ENCODE data around the gene APLF.

The APLF gene

GRCh38 chr2:68556381-68556780 lies 89.0 kb downstream of the APLF start:
- H3K4me1 ChIP-seq (ENCODE audit: control insufficient read depth in 1 of 2, insufficient read depth in 2 of 2, low read length in 2 of 2): no peaks in the 10 kb centered on the region
- H3K79me1 ChIP-seq (ENCODE audit: low read length): no peaks in the 10 kb centered on the region
- no peak overlapping the region for H3K14ac ChIP-seq (ENCODE audit: low read length)
- H3K36me3 ChIP-seq (ENCODE audit: control insufficient read depth in 1 of 2, insufficient read depth in 2 of 2, low read length in 2 of 2): no peaks in the 10 kb centered on the region
- H2AFZ ChIP-seq (ENCODE audit: insufficient read depth, low read length, poor library complexity): no peak overlapping the region
- H3K4me3 ChIP-seq (ENCODE audit: low read depth, low read length): no peak overlapping the region
- no peak overlapping the region for H2AK5ac ChIP-seq (ENCODE audit: low read length)
- no peak overlapping the region for H3K18ac ChIP-seq (ENCODE audit: low read length)
- H3K4ac ChIP-seq (ENCODE audit: low read depth, low read length): no peak overlapping the region
- H3K9me3 ChIP-seq (ENCODE audit: insufficient read depth, low read depth, low read length): no peaks in the 10 kb centered on the region
- H4K8ac ChIP-seq (ENCODE audit: low read depth, low read length): no peak overlapping the region
- no peaks in the 10 kb centered on the region for H3K27me3 ChIP-seq (ENCODE audit: insufficient read depth, low read length)
- no peak for DNase-seq
- H3K4me2 ChIP-seq (ENCODE audit: low read length): no peak overlapping the region
- H3K9ac ChIP-seq (ENCODE audit: low read length): no peak overlapping the region
- H2BK12ac ChIP-seq (ENCODE audit: low read length): no peak overlapping the region
- no peak overlapping the region for H4K12ac ChIP-seq (ENCODE audit: low read depth, low read length)
- H3K27ac ChIP-seq (ENCODE audit: low read depth, low read length): no peak overlapping the region
- H4K91ac ChIP-seq (ENCODE audit: low read depth, low read length): no peak overlapping the region
- no peaks in the 10 kb centered on the region for H3K79me2 ChIP-seq (ENCODE audit: control insufficient read depth, insufficient read depth, low read length, poor library complexity)
- no peak overlapping the region for H2BK120ac ChIP-seq (ENCODE audit: insufficient read depth, low read length, poor library complexity)
- H2BK5ac ChIP-seq (ENCODE audit: low read depth, low read length, poor library complexity): no peak overlapping the region
- H3K23ac ChIP-seq (ENCODE audit: low read length): no peak overlapping the region

GRCh38 chr2:68558576-68558975 lies 91.2 kb downstream of the APLF start:
- no peaks in the 10 kb centered on the region for H3K4me1 ChIP-seq (ENCODE audit: control insufficient read depth in 1 of 2, insufficient read depth in 2 of 2, low read length in 2 of 2)
- H4K91ac ChIP-seq (ENCODE audit: low read depth, low read length): no peak overlapping the region
- no peaks in the 10 kb centered on the region for H3K9me3 ChIP-seq (ENCODE audit: insufficient read depth, low read depth, low read length)
- no peaks in the 10 kb centered on the region for H3K36me3 ChIP-seq (ENCODE audit: control insufficient read depth in 1 of 2, insufficient read depth in 2 of 2, low read length in 2 of 2)
- no peak overlapping the region for H2AFZ ChIP-seq (ENCODE audit: insufficient read depth, low read length, poor library complexity)
- H2BK5ac ChIP-seq (ENCODE audit: low read depth, low read length, poor library complexity): no peak overlapping the region
- no peak overlapping the region for H2BK120ac ChIP-seq (ENCODE audit: insufficient read depth, low read length, poor library complexity)
- no peak overlapping the region for H3K4ac ChIP-seq (ENCODE audit: low read depth, low read length)
- DNase-seq: no peak
- H3K18ac ChIP-seq (ENCODE audit: low read length): no peak overlapping the region
- H3K79me2 ChIP-seq (ENCODE audit: control insufficient read depth, insufficient read depth, low read length, poor library complexity): no peaks in the 10 kb centered on the region
- H4K12ac ChIP-seq (ENCODE audit: low read depth, low read length): no peak overlapping the region
- no peak overlapping the region for H3K4me2 ChIP-seq (ENCODE audit: low read length)
- no peak overlapping the region for H2AK5ac ChIP-seq (ENCODE audit: low read length)
- H3K4me3 ChIP-seq (ENCODE audit: low read depth, low read length): no peak overlapping the region
- H4K8ac ChIP-seq (ENCODE audit: low read depth, low read length): no peak overlapping the region
- no CpG with 5 or more reads among the region's 4 CpGs for WGBS (ENCODE audit: extremely low coverage, insufficient coverage, insufficient read length)
- no peaks in the 10 kb centered on the region for H3K79me1 ChIP-seq (ENCODE audit: low read length)
- no peak overlapping the region for H3K9ac ChIP-seq (ENCODE audit: low read length)
- H3K14ac ChIP-seq (ENCODE audit: low read length): no peak overlapping the region
- H2BK12ac ChIP-seq (ENCODE audit: low read length): no peak overlapping the region
- H3K27me3 ChIP-seq (ENCODE audit: insufficient read depth, low read length): no peaks in the 10 kb centered on the region
- no peak overlapping the region for H3K23ac ChIP-seq (ENCODE audit: low read length)
- no peak overlapping the region for H3K27ac ChIP-seq (ENCODE audit: low read depth, low read length)

GRCh38 chr2:68559692-68560091 lies 92.3 kb downstream of the APLF start:
- Histone ChIP-seq H2BK5ac (ENCODE audit: low read depth, low read length, poor library complexity) (no peak overlapping the region), H3K4ac (ENCODE audit: low read depth, low read length) (no peak overlapping the region), H3K4me1 (ENCODE audit: control insufficient read depth in 1 of 2, insufficient read depth in 2 of 2, low read length in 2 of 2) (no peaks in the 10 kb centered on the region), H3K4me3 (ENCODE audit: low read depth, low read length) (no peak overlapping the region), H2BK12ac (ENCODE audit: low read length) (no peak overlapping the region), H3K27ac (ENCODE audit: low read depth, low read length) (no peak overlapping the region), H3K27me3 (ENCODE audit: insufficient read depth, low read length) (no peaks in the 10 kb centered on the region), H3K79me2 (ENCODE audit: control insufficient read depth, insufficient read depth, low read length, poor library complexity) (no peaks in the 10 kb centered on the region), H4K91ac (ENCODE audit: low read depth, low read length) (no peak overlapping the region), H4K12ac (ENCODE audit: low read depth, low read length) (no peak overlapping the region), H2AFZ (ENCODE audit: insufficient read depth, low read length, poor library complexity) (no peak overlapping the region), H3K36me3 (ENCODE audit: control insufficient read depth in 1 of 2, insufficient read depth in 2 of 2, low read length in 2 of 2) (no peaks in the 10 kb centered on the region), H3K4me2 (ENCODE audit: low read length) (no peak overlapping the region), H3K9me3 (ENCODE audit: insufficient read depth, low read depth, low read length) (no peaks in the 10 kb centered on the region), H2AK5ac (ENCODE audit: low read length) (no peak overlapping the region), H2BK120ac (ENCODE audit: insufficient read depth, low read length, poor library complexity) (no peak overlapping the region), H3K79me1 (ENCODE audit: low read length) (no peaks in the 10 kb centered on the region), H3K14ac (ENCODE audit: low read length) (no peak overlapping the region), H3K9ac (ENCODE audit: low read length) (no peak overlapping the region), H4K8ac (ENCODE audit: low read depth, low read length) (no peak overlapping the region), H3K18ac (ENCODE audit: low read length) (no peak overlapping the region), H3K23ac (ENCODE audit: low read length) (no peak overlapping the region)
- WGBS (ENCODE audit: extremely low coverage, insufficient coverage, insufficient read length): no CpG with 5 or more reads among the region's 2 CpGs
- DNase-seq: peak in 1 of 2 donors; percentile 2

GRCh38 chr2:68560545-68560944 lies 93.2 kb downstream of the APLF start:
- H4K91ac ChIP-seq (ENCODE audit: low read depth, low read length): no peak overlapping the region
- H2BK12ac ChIP-seq (ENCODE audit: low read length): no peak overlapping the region
- DNase-seq: no peak
- H3K27me3 ChIP-seq (ENCODE audit: insufficient read depth, low read length): no peaks in the 10 kb centered on the region
- no peaks in the 10 kb centered on the region for H3K4me1 ChIP-seq (ENCODE audit: control insufficient read depth in 1 of 2, insufficient read depth in 2 of 2, low read length in 2 of 2)
- no peaks in the 10 kb centered on the region for H3K79me2 ChIP-seq (ENCODE audit: control insufficient read depth, insufficient read depth, low read length, poor library complexity)
- H3K4ac ChIP-seq (ENCODE audit: low read depth, low read length): no peak overlapping the region
- no peak overlapping the region for H2BK120ac ChIP-seq (ENCODE audit: insufficient read depth, low read length, poor library complexity)
- H4K8ac ChIP-seq (ENCODE audit: low read depth, low read length): no peak overlapping the region
- whole genome bisulfite sequencing (ENCODE audit: extremely low coverage, insufficient coverage, insufficient read length): no CpG with 5 or more reads among the region's 2 CpGs
- no peaks in the 10 kb centered on the region for H3K79me1 ChIP-seq (ENCODE audit: low read length)
- H4K12ac ChIP-seq (ENCODE audit: low read depth, low read length): no peak overlapping the region
- no peak overlapping the region for H3K27ac ChIP-seq (ENCODE audit: low read depth, low read length)
- no peak overlapping the region for H3K23ac ChIP-seq (ENCODE audit: low read length)
- no peaks in the 10 kb centered on the region for H3K9me3 ChIP-seq (ENCODE audit: insufficient read depth, low read depth, low read length)
- H3K14ac ChIP-seq (ENCODE audit: low read length): no peak overlapping the region
- no peak overlapping the region for H3K4me2 ChIP-seq (ENCODE audit: low read length)
- H2BK5ac ChIP-seq (ENCODE audit: low read depth, low read length, poor library complexity): no peak overlapping the region
- H2AK5ac ChIP-seq (ENCODE audit: low read length): no peak overlapping the region
- H3K4me3 ChIP-seq (ENCODE audit: low read depth, low read length): no peak overlapping the region
- H3K18ac ChIP-seq (ENCODE audit: low read length): no peak overlapping the region
- H3K36me3 ChIP-seq (ENCODE audit: control insufficient read depth in 1 of 2, insufficient read depth in 2 of 2, low read length in 2 of 2): no peaks in the 10 kb centered on the region
- H2AFZ ChIP-seq (ENCODE audit: insufficient read depth, low read length, poor library complexity): no peak overlapping the region
- no peak overlapping the region for H3K9ac ChIP-seq (ENCODE audit: low read length)

Data from trophoblast cell (in vitro differentiated cells and primary cell).